ENCODE results near the gene LYRM4.

LYRM4 gene

GRCh38 chr6:5178806-5179205, 81.9 kb downstream of the LYRM4 start:
- DNase-seq (ENCODE audit: low read depth in 1 of 2, low spot score in 1 of 2): no peak

DNA sequence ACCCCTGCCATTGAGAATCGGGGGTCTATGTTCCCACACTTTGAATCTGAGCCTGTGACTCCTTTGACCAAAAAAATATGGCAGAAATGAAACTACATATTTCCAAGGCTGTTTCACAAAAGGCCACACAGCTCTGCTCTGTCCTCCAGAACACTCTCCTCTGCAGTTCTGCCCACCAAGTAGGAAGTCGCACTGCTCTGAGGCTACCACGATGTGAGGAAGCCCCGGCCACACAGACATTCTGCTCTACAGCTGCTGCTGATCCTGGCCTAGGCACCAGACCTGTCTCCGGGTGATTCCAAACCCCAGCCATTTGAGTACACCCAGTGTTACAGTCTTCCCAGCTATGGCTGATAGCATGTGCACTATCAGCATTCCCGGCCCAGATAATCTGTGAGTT, 85.1 kb downstream of the LYRM4 start:
- no peak for DNase-seq (ENCODE audit: low read depth in 1 of 2, low spot score in 1 of 2)

DNA sequence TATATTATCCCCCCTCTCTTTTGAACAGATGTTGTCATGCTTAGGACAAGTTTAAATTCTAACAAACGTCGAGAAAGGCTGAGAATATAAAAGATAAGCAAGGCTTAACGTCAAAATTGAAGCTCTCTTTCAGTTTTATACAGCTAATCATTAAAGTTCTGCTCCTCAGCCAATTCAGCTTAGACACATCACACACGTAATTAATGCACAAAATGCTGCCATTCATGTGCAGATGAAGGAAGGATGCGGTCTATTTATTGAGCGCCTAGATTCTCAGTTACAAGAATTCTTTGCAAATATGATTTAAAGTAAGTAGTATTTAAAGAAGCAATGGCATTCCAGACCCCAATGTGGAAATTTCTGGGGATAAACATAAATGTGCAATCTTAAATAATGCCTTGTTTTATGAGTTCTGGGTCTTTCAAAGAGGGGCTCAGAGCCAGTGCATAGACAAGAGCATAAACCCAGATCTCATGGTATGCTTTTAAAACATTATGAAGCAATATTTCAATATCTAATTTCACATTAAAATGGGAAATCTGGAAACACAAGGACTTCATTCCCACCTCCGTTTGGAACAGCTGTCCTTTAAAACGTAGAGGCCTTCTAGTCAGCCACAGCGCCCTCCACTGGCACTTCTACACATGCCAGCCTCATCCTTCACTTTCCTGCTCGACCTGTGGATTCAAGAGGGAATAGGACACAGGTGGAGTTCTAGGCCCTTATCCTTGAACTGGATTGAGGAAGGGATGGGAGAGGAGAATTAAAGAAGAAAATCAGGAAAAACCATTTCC, 85.8 kb downstream of the LYRM4 start:
- DNase-seq (ENCODE audit: low read depth in 1 of 2, low spot score in 1 of 2): no peak

- DNase-seq (ENCODE audit: low read depth in 1 of 2, low spot score in 1 of 2): no peak
These were observed 86.5 kb downstream of the LYRM4 start for GRCh38 chr6:5174244-5174643.

GRCh38 chr6:5173810-5174209, 86.9 kb downstream of the LYRM4 start:
- DNase-seq (ENCODE audit: low read depth in 1 of 2, low spot score in 1 of 2): no peak

- no peak for DNase-seq (ENCODE audit: low read depth in 1 of 2, low spot score in 1 of 2)
These were observed 87.8 kb downstream of the LYRM4 start for GRCh38 chr6:5172897-5173474.

DNA sequence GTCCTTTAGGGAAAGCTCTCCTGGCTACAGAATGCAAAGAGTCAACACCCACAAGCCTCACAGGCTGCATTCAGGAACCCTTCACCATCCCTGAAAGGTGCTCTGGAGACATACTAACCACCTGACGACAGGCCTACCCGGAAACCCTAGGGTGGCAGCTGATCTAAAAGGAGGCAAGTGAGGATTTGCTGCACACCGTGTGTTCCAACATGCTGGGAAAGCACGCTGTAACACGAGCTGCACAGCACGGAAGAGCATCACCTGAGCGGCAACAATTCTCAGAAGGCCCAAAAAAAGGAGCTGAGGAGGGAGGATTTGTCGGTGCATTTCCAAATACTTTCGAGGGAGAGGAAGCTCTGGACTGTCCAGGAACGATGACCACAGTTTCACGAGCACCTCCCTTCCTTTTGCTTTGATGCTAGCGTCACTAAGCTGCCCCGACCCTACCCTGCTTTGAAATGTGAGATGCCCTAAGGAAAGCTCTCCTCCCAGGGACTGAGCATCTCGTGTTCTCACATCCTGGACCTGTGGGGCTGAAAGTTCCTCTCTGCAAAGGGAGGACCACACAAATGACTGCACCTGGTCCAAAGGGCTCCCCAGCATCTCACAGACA, 88.6 kb downstream of the LYRM4 start:
- no peak for DNase-seq (ENCODE audit: low read depth in 1 of 2, low spot score in 1 of 2)

GRCh38 chr6:5167501-5167900, 93.2 kb downstream of the LYRM4 start:
- no peak for DNase-seq (ENCODE audit: low read depth in 1 of 2, low spot score in 1 of 2)

GRCh38 chr6:5164092-5164491, 96.7 kb downstream of the LYRM4 start:
- DNase-seq (ENCODE audit: low read depth in 1 of 2, low spot score in 1 of 2): no peak

GRCh38 chr6:5163247-5163646, 97.5 kb downstream of the LYRM4 start:
- DNase-seq (ENCODE audit: low read depth in 1 of 2, low spot score in 1 of 2): no peak

GRCh38 chr6:5162355-5162754, 98.4 kb downstream of the LYRM4 start:
- no peak for DNase-seq (ENCODE audit: low read depth in 1 of 2, low spot score in 1 of 2)

DNA sequence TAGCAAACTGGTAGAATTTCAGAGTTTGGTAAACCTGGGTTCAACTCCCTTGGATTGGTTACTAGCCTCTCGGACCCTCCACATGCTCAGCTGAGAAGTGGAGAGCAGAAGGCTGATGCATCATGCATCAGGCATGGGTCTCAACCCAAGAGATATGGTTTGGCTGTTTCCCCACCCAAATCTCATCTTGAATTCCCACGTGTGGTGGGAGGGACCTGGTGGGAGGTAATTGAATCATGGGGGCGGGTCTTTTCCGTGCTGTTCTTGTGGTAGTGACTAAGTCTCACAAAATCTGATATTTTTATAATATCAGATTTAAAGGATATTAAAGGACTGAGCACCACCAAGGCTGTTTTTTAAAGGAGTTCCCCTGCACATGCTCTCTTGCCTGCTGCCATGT, 100.5 kb downstream of the LYRM4 start:
- DNase-seq (ENCODE audit: low read depth in 1 of 2, low spot score in 1 of 2): no peak

GRCh38 chr6:5159162-5159561, 101.6 kb downstream of the LYRM4 start:
- DNase-seq (ENCODE audit: low read depth in 1 of 2, low spot score in 1 of 2): no peak

GRCh38 chr6:5158180-5158579, 102.6 kb downstream of the LYRM4 start:
- no peak for DNase-seq (ENCODE audit: low read depth in 1 of 2, low spot score in 1 of 2)

DNA sequence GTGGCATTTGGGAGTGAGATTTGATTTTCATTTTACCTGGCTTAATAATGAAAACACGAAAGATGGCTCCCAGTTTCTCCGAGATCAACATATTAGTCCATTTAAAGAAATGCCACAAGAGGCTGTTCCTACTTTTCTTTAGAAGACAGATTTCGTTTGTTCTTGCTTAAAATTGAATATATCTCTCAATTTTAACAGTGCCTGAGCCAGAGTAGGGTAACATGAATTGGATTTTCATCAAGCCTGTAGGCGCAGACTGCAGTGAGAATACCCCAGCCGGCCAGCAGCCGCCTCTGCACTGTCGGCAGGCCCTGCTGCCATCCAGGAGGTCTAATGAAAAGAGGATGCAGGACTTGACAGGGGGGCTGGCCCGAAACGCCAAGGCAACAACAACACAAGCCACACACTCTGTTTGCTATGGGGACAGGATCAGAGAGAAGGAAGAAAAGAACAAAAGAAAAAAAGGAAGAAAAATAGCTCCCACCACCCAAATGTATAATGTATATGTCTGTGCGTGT, 103.1 kb downstream of the LYRM4 start:
- DNase-seq (ENCODE audit: low read depth in 1 of 2, low spot score in 1 of 2): no peak

GRCh38 chr6:5156627-5157026, 104.1 kb downstream of the LYRM4 start:
- DNase-seq (ENCODE audit: low read depth in 1 of 2, low spot score in 1 of 2): no peak

DNA sequence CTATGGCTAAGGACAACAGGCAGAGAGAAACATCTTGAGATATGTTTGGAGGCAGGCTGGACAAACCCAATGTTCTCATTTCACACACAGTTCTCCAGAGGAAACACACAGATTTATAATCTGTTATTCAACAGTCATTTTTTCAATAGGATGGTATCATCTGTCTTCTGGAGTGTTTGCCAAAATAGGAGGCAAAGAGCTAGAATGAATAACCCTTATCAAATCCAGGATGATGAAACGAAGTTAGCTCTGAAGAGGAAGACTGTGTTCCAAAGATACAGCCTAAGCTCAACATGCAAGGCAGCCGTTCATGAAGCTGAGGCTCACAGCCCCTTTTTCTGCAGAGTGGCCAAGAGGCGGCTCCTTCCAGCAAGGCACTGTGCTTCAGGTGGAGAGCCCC, 104.8 kb downstream of the LYRM4 start:
- DNase-seq (ENCODE audit: low read depth in 1 of 2, low spot score in 1 of 2): no peak

DNA sequence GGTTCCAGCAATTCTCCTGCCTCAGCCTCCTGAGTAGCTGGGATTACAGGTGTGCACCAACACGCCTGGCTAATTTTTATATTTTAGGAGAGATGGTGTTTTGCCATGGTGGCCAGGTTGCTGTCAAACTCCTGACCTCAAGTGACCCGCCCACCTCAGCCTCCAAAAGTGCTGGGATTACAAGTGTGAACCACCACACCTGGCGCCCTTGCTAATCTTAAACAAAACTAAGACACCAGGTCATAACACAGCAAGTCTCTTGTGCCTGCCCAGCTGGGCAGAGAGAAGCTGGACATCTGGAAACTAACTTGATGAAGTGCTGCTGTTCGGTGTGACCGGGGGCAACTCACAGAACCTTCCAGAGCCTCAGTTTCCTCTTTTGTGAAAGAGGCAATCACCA, 107.6 kb downstream of the LYRM4 start:
- DNase-seq (ENCODE audit: low read depth in 1 of 2, low spot score in 1 of 2): no peak

- no peak for DNase-seq (ENCODE audit: low read depth in 1 of 2, low spot score in 1 of 2)
These were observed 108.3 kb downstream of the LYRM4 start for GRCh38 chr6:5152460-5152859.

- DNase-seq (ENCODE audit: low read depth in 1 of 2, low spot score in 1 of 2): no peak
These were observed 108.8 kb downstream of the LYRM4 start for GRCh38 chr6:5151955-5152401.

- DNase-seq (ENCODE audit: low read depth in 1 of 2, low spot score in 1 of 2): no peak
These were observed 109.3 kb downstream of the LYRM4 start for GRCh38 chr6:5151360-5151954.

- no peak for DNase-seq (ENCODE audit: low read depth in 1 of 2, low spot score in 1 of 2)
These were observed 110.1 kb downstream of the LYRM4 start for GRCh38 chr6:5150551-5151075.
